T-helper 22 cell (primary cell): ENCODE data around the gene HDAC4.
"Not testable (repeated sequence)": the region's sequence is repeated elsewhere in the genome, so short reads cannot be mapped to it uniquely, and the experiment has no call there.

Experiments
- DNase-seq: peaks from one replicate; pipeline ENCODE4 v3.0.0-alpha.2; 2020; ENCODE audit warnings: low read depth

Gene HDAC4

GRCh38 chr2:239400596-239401066 lies at the start of gene HDAC4:
Gene HDAC4 (minus strand): TSS chr2:239401020. CDS start chr2:239352699, 48,321 bp downstream.
- DNase-seq = no peak

- not testable (repeated sequence) for DNase-seq
Observed at GRCh38 chr2:239449468-239449867, 48.6 kb upstream of the HDAC4 start.

DNA sequence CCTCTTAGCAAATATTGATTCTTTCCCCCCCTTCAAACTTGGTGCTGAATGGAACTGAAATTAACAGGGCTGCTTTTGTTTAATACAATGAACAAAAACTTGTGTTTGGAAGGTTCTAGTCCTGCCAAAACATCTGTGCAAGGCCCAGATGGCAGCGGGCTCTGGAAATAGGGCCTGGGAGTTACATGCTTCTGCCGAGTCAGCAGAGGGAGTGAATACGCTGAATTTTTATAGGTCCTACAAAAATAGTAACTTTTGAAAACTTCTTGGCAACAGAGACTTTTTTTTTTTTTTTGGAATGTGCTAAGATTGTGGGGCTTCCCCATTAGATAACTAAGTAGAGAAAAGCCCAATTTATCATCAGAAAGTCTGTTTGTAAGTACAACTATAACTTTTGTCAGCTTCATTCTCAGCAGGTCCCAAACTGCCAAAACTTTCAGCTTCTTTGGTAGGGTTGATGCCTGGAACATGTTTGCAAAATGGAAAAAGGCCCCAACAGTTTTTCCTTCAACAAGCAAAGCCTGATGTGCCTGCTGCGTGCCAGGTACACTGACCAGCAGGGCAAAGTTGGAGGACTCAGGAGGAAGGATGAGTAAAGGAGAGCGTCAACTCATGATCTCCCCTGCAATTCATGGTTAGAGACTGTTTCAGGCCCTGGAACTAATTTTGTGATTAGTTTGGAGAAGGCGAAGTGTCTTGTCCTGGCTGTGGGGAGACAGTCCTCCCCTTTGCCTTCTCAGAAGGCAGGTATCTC lies 45.1 kb upstream of the HDAC4 start:
- DNase-seq = no peak

- DNase-seq = no peak
Observed at GRCh38 chr2:239444626-239445577, 44.1 kb upstream of the HDAC4 start.

DNA sequence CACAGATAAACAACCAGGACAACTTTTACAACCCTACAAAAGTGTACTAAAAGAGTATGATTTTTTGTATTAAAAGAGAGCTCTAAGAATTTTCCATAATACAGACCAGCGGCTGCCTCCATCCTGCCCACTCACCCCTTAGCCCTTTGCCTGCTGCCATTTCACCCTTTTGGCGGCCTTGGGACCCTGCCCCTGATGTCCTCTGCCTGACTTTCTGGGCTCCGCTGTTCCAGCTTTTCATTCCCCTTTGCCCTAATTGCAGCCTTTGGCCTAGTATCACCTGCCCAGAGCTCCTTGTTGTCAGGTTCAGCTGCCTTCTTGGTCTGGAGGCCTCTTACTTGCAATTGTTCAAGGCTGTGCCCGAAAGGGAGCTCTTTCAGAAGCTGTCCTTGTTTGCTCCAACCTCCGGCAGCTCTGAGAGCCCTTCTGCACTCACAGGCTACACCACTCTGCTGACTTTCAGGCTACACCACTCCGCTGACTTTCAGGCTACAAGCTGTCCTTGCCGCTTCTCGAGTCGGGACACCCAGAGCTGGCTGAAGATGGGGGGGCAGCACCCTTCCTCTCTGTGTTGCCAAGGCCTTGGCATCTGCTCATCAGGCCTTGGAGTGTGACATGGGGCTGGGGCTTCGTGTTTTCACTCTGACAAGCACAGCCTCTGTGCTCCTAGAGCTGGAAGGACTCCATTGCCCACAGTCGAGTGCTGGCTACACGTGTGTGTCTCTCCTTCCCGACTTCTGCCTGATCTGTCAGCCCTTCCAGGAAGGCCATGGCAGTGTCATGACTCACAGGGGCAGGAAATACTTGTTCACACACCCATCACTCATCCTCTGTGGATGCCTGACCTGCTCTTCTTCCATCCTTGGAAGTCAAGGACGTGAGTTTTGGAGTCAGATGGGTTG lies 43.1 kb upstream of the HDAC4 start:
- DNase-seq = no peak

DNA sequence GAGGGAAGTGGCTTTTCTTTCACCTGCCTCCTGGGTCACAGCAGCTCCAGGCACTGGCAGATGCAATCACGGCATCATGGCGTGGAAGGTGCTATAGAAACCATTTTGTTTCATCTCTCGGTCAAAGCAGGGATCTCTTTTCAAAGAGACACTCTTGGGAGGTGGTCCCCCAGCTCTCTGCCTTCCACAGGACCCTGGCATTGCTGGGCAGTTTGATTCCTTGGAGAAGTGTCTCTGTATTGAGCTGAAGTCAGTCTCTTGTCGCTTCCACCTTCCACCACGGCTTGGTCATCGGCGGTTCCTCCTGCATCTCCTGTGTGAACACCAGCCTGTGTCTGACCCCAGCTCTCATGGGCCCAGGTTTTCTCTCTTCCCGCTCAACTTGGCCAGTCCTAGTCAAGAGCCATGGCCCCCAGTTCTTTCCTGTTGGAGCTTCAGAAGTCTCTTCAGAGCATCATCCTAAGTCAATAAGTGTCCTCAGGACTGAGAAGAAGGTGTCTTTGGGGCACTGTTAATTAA lies 42.3 kb upstream of the HDAC4 start:
- DNase-seq = no peak

- DNase-seq = no peak
Observed at GRCh38 chr2:239442192-239442591, 41.4 kb upstream of the HDAC4 start.

GRCh38 chr2:239441261-239442078 lies 40.6 kb upstream of the HDAC4 start:
- DNase-seq = no peak

DNA sequence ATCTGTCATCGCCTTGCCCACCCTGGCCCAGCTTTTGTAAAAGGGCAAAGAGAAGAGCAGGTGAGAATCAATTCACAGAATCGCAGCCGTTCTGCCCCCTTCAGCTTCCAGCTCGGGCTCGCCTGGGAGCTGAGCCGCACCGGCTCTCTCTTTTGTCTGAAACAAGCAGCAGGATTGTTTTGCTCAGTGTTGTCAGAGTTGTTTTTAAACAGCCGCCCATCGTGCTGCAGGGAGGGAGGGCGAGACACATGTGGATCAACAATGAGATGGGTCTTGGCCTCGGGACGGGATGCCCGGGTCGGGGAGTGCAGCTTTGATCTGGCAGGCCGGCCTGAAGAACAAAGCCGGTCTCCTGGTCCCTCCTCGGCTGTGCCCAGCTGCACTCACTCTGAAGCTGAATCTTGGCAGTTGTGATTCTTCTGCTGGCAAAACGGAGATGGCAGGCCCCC lies 39.7 kb upstream of the HDAC4 start:
- DNase-seq = no peak

GRCh38 chr2:239439754-239440315 lies 39.0 kb upstream of the HDAC4 start:
- no peak for DNase-seq

- DNase-seq = no peak
Observed at GRCh38 chr2:239438995-239439753, 38.4 kb upstream of the HDAC4 start.

GRCh38 chr2:239438368-239438767 lies 37.5 kb upstream of the HDAC4 start:
- DNase-seq = no peak

DNA sequence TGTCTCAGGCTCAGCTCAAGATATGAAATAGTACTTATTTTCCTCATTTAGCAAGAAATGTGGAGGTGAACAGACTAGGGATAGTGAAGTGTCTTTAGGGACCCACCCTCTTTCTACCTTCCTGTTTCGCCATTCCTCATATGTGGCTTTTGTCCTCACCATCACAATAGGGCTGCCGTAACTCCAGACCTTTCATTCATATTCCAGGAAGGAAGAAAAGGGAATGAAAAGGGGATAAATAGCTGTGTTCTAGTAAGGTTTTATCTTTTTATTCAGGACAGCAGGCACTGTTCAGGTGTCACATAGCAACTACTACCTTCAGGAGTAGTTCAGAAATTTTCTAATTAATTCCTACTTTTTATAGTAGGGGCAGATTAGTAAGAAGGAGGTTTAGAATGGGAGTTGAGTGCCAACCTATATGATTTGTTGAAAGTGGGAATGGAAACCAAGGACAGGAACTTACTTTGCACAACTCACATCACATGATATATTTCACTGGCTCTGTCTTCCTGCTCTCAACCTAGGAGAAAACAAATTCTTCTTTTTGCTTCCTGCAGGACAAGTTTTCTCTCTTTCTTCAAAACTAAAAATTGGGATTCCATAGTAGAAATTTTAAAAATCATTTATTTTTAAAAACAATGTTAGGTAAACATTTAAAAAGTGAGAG lies 36.0 kb upstream of the HDAC4 start:
- DNase-seq = no peak

GRCh38 chr2:239436076-239436475 lies 35.3 kb upstream of the HDAC4 start:
- DNase-seq = no peak

- no peak for DNase-seq
Observed at GRCh38 chr2:239433777-239434403, 33.1 kb upstream of the HDAC4 start.

DNA sequence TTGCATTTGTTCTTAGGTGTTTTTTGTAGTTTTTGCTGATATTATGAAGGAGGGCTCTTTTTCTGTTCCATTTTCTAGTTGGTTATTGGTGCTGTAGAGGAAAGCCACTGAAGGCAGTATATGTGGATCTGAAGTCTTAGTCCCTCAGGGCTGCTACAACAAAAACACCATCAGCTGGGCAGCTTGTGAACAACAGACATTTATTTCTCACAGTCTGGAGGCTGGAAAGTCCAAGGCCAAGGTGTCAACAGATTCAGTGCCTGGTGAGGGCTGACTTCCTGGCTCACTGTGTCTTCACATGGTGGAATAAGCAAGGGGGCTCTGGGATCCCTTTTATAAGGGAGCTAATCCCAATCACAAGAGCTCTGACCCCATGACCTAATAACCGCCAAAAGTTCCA lies 31.4 kb upstream of the HDAC4 start:
- no peak for DNase-seq

GRCh38 chr2:239431536-239431935 lies 30.7 kb upstream of the HDAC4 start:
- DNase-seq = no peak
